ENCODE data around the gene HOXA9.

The HOXA9 gene

DNA sequence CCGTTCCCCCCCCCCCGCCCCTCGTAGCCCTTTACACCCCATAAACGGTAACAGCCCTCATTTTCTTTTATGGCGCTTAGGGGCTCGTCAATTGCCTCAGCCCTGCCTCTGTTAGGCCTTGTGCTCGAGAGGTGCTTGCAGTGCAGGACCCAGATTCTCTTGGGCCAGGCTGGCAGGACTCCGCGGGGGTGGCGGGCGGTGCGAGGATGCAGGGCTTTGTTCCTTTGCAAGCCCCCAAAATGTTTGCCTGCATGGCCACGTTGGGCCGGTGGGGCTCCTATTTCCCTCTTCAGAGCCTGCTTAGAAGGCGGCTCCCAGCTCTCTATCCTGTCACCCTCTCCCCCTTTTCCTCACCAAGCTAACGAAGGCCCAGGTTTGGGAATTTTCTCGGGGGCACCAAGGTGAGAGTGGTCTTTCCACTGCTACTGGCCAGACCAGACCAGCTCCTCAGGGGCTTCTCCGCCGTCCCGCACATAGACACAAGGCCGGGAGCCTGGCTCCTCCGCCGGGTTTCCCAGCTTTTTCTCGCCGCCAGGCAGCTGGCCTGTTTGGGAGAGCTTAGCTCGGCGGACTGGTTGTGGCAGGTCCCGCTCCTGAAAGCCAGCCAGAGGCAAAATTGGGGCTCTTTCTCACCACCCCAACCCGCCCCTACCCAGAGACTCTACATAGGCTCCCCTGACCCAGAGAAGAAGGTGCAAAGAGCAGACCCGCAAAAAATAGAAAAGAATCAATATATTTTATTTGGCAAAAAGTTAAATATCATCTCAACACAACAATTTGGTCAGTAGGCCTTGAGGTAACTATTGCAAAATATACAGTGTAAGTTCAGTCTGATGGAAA is 3.4 kb downstream of the HOXA9 start:
- TF ChIP-seq, protein P1, sequence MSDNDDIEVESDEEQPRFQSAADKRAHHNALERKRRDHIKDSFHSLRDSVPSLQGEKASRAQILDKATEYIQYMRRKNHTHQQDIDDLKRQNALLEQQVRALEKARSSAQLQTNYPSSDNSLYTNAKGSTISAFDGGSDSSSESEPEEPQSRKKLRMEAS (IDR thresholded peaks at IDR 0.05; ENCODE audit: low read depth, low read length), result no peak
- TF ChIP-seq POLR2A (IDR thresholded peaks at IDR 0.05; ENCODE audit: extremely low read depth, insufficient read length), result no peak
- no peak for TF ChIP-seq MYC (IDR thresholded peaks at IDR 0.05; ENCODE audit: low read depth, low read length)
- TF ChIP-seq, protein P2, sequence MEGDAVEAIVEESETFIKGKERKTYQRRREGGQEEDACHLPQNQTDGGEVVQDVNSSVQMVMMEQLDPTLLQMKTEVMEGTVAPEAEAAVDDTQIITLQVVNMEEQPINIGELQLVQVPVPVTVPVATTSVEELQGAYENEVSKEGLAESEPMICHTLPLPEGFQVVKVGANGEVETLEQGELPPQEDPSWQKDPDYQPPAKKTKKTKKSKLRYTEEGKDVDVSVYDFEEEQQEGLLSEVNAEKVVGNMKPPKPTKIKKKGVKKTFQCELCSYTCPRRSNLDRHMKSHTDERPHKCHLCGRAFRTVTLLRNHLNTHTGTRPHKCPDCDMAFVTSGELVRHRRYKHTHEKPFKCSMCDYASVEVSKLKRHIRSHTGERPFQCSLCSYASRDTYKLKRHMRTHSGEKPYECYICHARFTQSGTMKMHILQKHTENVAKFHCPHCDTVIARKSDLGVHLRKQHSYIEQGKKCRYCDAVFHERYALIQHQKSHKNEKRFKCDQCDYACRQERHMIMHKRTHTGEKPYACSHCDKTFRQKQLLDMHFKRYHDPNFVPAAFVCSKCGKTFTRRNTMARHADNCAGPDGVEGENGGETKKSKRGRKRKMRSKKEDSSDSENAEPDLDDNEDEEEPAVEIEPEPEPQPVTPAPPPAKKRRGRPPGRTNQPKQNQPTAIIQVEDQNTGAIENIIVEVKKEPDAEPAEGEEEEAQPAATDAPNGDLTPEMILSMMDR (IDR thresholded peaks at IDR 0.05; ENCODE audit: low read depth, low read length), result no peak
- no peak overlapping the region for H3K4me3 ChIP-seq (ENCODE audit: low read depth, low read length)
- DNase-seq (ENCODE audit: low read depth), result no peak

DNA sequence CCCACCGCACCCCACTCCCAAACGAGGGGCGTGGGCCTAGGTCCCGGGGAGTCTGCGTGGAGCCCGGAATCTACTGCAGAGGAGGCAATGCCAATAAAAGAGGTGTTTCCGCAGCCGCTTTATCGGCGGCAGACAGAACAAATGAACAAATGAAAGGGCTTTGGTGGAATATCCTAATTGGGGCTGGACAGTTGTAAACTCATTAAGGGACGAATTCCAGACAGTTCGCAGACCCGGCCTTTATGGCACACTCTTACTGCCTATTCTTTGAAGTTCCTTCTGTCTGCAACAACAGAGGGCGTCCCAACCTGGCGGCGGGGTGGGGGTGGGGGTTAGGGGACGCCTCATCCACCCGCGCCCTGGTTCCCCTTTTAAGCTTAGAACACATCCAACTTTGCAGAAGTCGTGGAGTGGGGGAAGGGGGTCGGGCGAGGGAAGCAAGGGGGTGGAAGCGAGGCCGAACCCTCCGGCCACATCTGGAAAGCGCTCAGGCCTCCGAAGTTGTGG is 4.1 kb downstream of the HOXA9 start:
- DNase-seq (ENCODE audit: low read depth), result peak; percentile 83
- TF ChIP-seq, protein P1 (IDR thresholded peaks at IDR 0.05; ENCODE audit: low read depth, low read length), result no peak
- TF ChIP-seq, protein P2 (IDR thresholded peaks at IDR 0.05; ENCODE audit: low read depth, low read length), result no peak
- TF ChIP-seq MYC (IDR thresholded peaks at IDR 0.05; ENCODE audit: low read depth, low read length), result no peak
- no peak for TF ChIP-seq POLR2A (IDR thresholded peaks at IDR 0.05; ENCODE audit: extremely low read depth, insufficient read length)
- peak overlapping the region; percentile 69 for H3K4me3 ChIP-seq (ENCODE audit: low read depth, low read length)

- DNase-seq (ENCODE audit: low read depth), result peak; percentile 96
- TF ChIP-seq POLR2A (IDR thresholded peaks at IDR 0.05; ENCODE audit: extremely low read depth, insufficient read length) (no peak), MYC (IDR thresholded peaks at IDR 0.05; ENCODE audit: low read depth, low read length) (peak; percentile 78; the same call in 1 of the 2 replicates)
- TF ChIP-seq, protein P2 (IDR thresholded peaks at IDR 0.05; ENCODE audit: low read depth, low read length), result peak; percentile 93
- TF ChIP-seq, protein P1 (IDR thresholded peaks at IDR 0.05; ENCODE audit: low read depth, low read length), result peak; percentile 61
- peak overlapping the region; percentile 69 for H3K4me3 ChIP-seq (ENCODE audit: low read depth, low read length)
Measured at GRCh38 chr7:27160546-27161213, 4.7 kb downstream of the HOXA9 start.

- TF ChIP-seq POLR2A (IDR thresholded peaks at IDR 0.05; ENCODE audit: extremely low read depth, insufficient read length) (no peak), MYC (IDR thresholded peaks at IDR 0.05; ENCODE audit: low read depth, low read length) (no peak)
- TF ChIP-seq, protein P1 (IDR thresholded peaks at IDR 0.05; ENCODE audit: low read depth, low read length), result no peak
- TF ChIP-seq, protein P2 (IDR thresholded peaks at IDR 0.05; ENCODE audit: low read depth, low read length), result no peak
- no peak overlapping the region for H3K4me3 ChIP-seq (ENCODE audit: low read depth, low read length)
- DNase-seq (ENCODE audit: low read depth), result no peak
Measured at GRCh38 chr7:27160145-27160545, 5.2 kb downstream of the HOXA9 start.

DNA sequence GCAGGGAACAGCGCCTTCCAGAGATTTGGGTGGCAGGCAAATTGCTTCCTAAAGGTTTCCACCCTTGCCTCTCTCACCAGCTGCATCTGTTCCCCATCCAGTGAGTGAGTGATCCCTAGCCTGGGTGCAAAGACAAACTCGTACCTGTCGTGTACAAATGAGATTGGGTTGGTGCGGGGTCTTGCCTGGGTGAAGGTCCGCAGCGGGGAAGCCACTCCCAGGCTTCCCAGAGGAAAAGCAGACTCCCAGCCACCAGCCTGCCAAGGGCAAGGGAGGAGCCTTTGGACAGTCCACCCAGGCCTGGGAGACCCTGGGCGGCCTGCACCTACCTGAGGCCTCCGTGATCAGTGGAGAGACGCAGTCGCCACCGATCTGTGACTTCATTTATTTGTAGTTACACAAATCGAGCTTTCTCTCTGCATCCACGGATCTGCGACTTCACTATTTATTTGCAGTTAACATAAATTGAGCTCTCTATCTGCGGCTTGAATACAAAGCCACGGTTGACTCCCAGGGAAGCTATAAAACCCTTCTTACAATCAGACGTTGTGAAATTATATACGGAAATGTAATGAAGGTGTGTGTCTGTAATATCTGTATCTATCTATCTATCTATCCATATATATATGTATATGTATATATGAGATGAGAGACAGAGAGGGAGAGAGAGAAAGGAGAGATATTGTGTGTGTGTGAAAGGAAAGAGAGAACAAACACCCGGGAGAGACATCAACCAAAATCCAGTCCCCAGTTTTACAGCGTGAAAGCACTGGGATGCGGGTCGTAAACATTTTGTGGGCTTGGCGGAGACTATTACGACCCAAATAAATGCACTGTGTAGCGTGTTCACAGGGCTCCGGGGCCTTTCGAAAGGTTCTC is 5.8 kb downstream of the HOXA9 start:
- DNase-seq (ENCODE audit: low read depth), result no peak
- no peak overlapping the region for H3K4me3 ChIP-seq (ENCODE audit: low read depth, low read length)
- TF ChIP-seq, protein P2 (IDR thresholded peaks at IDR 0.05; ENCODE audit: low read depth, low read length), result no peak
- no peak for TF ChIP-seq MYC (IDR thresholded peaks at IDR 0.05; ENCODE audit: low read depth, low read length)
- no peak for TF ChIP-seq POLR2A (IDR thresholded peaks at IDR 0.05; ENCODE audit: extremely low read depth, insufficient read length)
- TF ChIP-seq, protein P1 (IDR thresholded peaks at IDR 0.05; ENCODE audit: low read depth, low read length), result no peak

All from NB4 (cell line).